Measurements from ENCODE around the gene LSM4.

DNA sequence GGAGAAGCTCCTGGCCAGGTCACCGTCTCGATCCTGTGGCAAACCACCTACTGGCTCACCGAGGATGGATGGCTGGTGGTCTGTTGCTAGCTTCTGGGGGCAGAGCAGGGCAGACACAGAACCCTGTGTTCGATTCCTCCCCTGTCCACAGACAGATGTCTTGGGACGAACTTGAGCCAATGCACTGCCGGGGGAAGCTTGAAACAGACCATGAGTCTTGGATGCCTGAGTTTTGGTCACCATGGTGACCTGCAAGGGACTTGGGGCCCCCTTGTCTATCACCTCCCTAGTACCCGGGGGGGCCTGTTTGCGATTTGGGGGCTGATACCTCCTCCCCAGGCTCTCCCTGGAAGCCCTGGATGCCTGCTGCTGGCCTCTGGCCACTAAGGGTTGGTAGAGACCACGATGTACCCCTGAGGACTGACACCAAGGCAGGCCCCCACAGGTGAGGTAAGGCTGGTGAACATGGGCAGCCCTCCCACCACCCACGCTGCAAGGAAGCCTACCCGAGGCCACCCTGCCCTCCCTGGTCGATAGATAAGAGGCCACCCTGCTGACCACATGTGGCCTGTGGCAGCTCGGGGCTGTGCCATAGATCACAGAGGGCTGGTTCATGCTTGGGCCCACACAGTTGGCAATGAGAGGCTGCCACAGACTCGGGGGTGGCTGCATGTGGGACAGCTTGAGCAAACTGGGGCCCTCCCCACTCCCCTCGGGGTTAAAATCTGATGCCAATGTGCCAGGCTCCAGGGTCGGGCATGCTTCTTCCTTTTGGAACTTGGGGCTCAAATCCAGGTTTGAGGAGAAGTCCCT is 59.3 kb downstream of the LSM4 start:
- TF ChIP-seq, protein P1, sequence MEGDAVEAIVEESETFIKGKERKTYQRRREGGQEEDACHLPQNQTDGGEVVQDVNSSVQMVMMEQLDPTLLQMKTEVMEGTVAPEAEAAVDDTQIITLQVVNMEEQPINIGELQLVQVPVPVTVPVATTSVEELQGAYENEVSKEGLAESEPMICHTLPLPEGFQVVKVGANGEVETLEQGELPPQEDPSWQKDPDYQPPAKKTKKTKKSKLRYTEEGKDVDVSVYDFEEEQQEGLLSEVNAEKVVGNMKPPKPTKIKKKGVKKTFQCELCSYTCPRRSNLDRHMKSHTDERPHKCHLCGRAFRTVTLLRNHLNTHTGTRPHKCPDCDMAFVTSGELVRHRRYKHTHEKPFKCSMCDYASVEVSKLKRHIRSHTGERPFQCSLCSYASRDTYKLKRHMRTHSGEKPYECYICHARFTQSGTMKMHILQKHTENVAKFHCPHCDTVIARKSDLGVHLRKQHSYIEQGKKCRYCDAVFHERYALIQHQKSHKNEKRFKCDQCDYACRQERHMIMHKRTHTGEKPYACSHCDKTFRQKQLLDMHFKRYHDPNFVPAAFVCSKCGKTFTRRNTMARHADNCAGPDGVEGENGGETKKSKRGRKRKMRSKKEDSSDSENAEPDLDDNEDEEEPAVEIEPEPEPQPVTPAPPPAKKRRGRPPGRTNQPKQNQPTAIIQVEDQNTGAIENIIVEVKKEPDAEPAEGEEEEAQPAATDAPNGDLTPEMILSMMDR (tag by site-specific recombination; IDR thresholded peaks at IDR 0.05): no peak
- TF ChIP-seq KLF1 (tag by site-specific recombination; IDR thresholded peaks at IDR 0.05) (no peak), ZNF639 (tag by site-specific recombination; IDR thresholded peaks at IDR 0.05) (no peak), YY1 (tag by site-specific recombination; IDR thresholded peaks at IDR 0.05) (no peak), SALL2 (tag by site-specific recombination; IDR thresholded peaks at IDR 0.05; ENCODE audit: borderline replicate concordance) (no peak), KLF9 (tag by site-specific recombination; IDR thresholded peaks at IDR 0.05; ENCODE audit: low read depth) (no peak), SP2 (tag by site-specific recombination; IDR thresholded peaks at IDR 0.05) (no peak)
